Measurements from ENCODE around the gene L2HGDH. TPM values are rescaled to one million over a fixed set of nuclear protein-coding genes. Genes with fewer than 3 reads are reported as not detected.

The L2HGDH gene
- total and polyA plus RNA-seq, 10 of the 15 experiments (the other 5 are each of a cell fraction or from before 2014, with no cell fraction given) = 2.6 to 18.3 (median 13.5) TPM

DNA sequence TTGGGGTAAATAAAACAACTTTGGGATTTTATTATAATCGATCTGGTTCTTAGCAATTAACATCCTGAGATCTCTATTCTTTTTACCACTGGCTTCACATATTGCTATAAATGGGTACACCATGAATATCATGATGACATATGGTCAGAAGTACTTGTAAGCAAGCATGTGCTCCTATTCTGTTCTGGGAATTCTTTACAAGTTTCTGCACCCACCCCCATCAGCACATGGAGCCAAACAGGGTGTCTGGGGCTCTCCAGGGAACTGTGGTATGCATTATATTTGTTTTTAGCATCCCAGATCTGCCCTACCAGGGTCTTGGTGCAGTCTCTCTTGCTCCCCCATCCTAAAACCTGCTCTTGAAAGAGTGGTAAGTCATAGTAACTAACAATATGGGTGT is 31.4 kb upstream of the L2HGDH start:
- POLR2A ChIA-PET = interaction anchor here (1.2 kb wide), 1 partner anchor 21 kb away, joined by 5 read pairs; no protein-coding TSS in a partner anchor
- 29% methylated on average over 1 of the region's 1 CpG for WGBS (ENCODE audit: insufficient coverage, insufficient replicate concordance, low lambda C conversion rate, missing lambda C conversion rate)
- H3K27me3 ChIP-seq (replicated peaks in 1 of 2; ENCODE audit: control insufficient read depth in 2 of 2, insufficient read depth in 2 of 2, low read length in 1 of 2) = no peaks in the 10 kb centered on the region
- peaks cover 9% of the 10 kb centered on the region for H3K4me1 ChIP-seq (ENCODE audit: control insufficient read depth, insufficient read depth, low read length)
- no peaks in the 10 kb centered on the region for H3K79me2 ChIP-seq (ENCODE audit: control insufficient read depth, insufficient read depth, low read length)
- DNase-seq (ENCODE audit: low read depth, low spot score) = no peak
- H3K4me3 ChIP-seq = no peak overlapping the region
- FAIRE-seq = no peak
- SMC1A ChIA-PET (ENCODE audit: uncharacterized antibody, unreplicated experiment) = interaction anchor here (0.7 to 4.0 kb wide), 13 partner anchors 20 to 517 kb away, joined by 3 to 24 read pairs (median 4); partner anchors contain the start of gene CDKL1
- H3K9ac ChIP-seq (ENCODE audit: control insufficient read depth, insufficient read depth, low read length) = no peak overlapping the region
- H3K9me3 ChIP-seq (replicated peaks; ENCODE audit: control insufficient read depth, insufficient read depth, low read length) = no peaks in the 10 kb centered on the region
- BruUV-seq (replicated peaks) = no TSS peak
- in situ Hi-C loops (cut with MboI) (no loop called here), intact Hi-C loops (cut with micrococcal nuclease; ENCODE audit: unreplicated experiment) (loop anchor here (10.0 kb wide), 1 partner anchor 421 kb away; no protein-coding TSS in a partner anchor)
- RAD21 ChIA-PET (ENCODE audit: unreplicated experiment) = interaction anchor here (0.7 to 2.7 kb wide), 14 partner anchors 13 to 517 kb away, joined by 3 to 19 read pairs (median 6); partner anchors contain the start of genes DMAC2L, L2HGDH and MAP4K5
- peak; percentile 10; the same call in 2 of the 3 replicates for ATAC-seq
- no peak overlapping the region for H3K27ac ChIP-seq (ENCODE audit: control insufficient read depth, insufficient read depth)
- no peak overlapping the region for H3K4me2 ChIP-seq (ENCODE audit: control insufficient read depth, insufficient read depth)
- CTCF ChIA-PET = interaction anchor here (1.0 to 3.0 kb wide), 19 partner anchors 10 to 517 kb away, joined by 3 to 22 read pairs (median 5); partner anchors contain the start of gene MAP4K5
- H4K20me1 ChIP-seq (ENCODE audit: control insufficient read depth, insufficient read depth) = no peaks in the 10 kb centered on the region
- peaks cover 0 to 4% of the 10 kb centered on the region in 2 experiments; a peak in 1 of 4 replicates for H3K36me3 ChIP-seq (ENCODE audit: control insufficient read depth in 2 of 2, insufficient read depth in 2 of 2, low read length in 1 of 2)
- no peak overlapping the region for H2AFZ ChIP-seq (ENCODE audit: control insufficient read depth, low read depth, low read length)
- TF ChIP-seq EGR1 (IDR thresholded peaks at IDR 0.05; ENCODE audit: borderline replicate concordance in 1 of 2, low read depth in 2 of 2, low read length in 2 of 2) (no peak), FOXM1 (IDR thresholded peaks at IDR 0.05; ENCODE audit: low read depth, low read length) (no peak), POLR2AphosphoS2 (IDR thresholded peaks at IDR 0.05; ENCODE audit: low read depth, low read length) (no peak), TARDBP (IDR thresholded peaks at IDR 0.05; ENCODE audit: borderline replicate concordance) (no peak), CHD1 (IDR thresholded peaks at IDR 0.05; ENCODE audit: low read depth, low read length) (no peak), RELA (IDR thresholded peaks at IDR 0.05; ENCODE audit: borderline replicate concordance, partially characterized antibody) (no peak), IKZF2 (IDR thresholded peaks at IDR 0.05) (no peak), ZNF384 (IDR thresholded peaks at IDR 0.05; ENCODE audit: borderline replicate concordance, low read depth, low read length) (no peak), ASH2L (IDR thresholded peaks at IDR 0.05; ENCODE audit: borderline replicate concordance, low read depth) (no peak), KLF5 (IDR thresholded peaks at IDR 0.05; ENCODE audit: partially characterized antibody) (no peak)
- TF ChIP-seq, protein P1, sequence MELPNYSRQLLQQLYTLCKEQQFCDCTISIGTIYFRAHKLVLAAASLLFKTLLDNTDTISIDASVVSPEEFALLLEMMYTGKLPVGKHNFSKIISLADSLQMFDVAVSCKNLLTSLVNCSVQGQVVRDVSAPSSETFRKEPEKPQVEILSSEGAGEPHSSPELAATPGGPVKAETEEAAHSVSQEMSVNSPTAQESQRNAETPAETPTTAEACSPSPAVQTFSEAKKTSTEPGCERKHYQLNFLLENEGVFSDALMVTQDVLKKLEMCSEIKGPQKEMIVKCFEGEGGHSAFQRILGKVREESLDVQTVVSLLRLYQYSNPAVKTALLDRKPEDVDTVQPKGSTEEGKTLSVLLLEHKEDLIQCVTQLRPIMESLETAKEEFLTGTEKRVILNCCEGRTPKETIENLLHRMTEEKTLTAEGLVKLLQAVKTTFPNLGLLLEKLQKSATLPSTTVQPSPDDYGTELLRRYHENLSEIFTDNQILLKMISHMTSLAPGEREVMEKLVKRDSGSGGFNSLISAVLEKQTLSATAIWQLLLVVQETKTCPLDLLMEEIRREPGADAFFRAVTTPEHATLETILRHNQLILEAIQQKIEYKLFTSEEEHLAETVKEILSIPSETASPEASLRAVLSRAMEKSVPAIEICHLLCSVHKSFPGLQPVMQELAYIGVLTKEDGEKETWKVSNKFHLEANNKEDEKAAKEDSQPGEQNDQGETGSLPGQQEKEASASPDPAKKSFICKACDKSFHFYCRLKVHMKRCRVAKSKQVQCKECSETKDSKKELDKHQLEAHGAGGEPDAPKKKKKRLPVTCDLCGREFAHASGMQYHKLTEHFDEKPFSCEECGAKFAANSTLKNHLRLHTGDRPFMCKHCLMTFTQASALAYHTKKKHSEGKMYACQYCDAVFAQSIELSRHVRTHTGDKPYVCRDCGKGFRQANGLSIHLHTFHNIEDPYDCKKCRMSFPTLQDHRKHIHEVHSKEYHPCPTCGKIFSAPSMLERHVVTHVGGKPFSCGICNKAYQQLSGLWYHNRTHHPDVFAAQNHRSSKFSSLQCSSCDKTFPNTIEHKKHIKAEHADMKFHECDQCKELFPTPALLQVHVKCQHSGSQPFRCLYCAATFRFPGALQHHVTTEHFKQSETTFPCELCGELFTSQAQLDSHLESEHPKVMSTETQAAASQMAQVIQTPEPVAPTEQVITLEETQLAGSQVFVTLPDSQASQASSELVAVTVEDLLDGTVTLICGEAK (IDR thresholded peaks at IDR 0.05; ENCODE audit: borderline replicate concordance) = no peak
- TF ChIP-seq, protein P2, sequence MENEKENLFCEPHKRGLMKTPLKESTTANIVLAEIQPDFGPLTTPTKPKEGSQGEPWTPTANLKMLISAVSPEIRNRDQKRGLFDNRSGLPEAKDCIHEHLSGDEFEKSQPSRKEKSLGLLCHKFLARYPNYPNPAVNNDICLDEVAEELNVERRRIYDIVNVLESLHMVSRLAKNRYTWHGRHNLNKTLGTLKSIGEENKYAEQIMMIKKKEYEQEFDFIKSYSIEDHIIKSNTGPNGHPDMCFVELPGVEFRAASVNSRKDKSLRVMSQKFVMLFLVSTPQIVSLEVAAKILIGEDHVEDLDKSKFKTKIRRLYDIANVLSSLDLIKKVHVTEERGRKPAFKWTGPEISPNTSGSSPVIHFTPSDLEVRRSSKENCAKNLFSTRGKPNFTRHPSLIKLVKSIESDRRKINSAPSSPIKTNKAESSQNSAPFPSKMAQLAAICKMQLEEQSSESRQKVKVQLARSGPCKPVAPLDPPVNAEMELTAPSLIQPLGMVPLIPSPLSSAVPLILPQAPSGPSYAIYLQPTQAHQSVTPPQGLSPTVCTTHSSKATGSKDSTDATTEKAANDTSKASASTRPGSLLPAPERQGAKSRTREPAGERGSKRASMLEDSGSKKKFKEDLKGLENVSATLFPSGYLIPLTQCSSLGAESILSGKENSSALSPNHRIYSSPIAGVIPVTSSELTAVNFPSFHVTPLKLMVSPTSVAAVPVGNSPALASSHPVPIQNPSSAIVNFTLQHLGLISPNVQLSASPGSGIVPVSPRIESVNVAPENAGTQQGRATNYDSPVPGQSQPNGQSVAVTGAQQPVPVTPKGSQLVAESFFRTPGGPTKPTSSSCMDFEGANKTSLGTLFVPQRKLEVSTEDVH (IDR thresholded peaks at IDR 0.05; ENCODE audit: low read depth, partially characterized antibody) = no peak
- TF ChIP-seq, protein P3, sequence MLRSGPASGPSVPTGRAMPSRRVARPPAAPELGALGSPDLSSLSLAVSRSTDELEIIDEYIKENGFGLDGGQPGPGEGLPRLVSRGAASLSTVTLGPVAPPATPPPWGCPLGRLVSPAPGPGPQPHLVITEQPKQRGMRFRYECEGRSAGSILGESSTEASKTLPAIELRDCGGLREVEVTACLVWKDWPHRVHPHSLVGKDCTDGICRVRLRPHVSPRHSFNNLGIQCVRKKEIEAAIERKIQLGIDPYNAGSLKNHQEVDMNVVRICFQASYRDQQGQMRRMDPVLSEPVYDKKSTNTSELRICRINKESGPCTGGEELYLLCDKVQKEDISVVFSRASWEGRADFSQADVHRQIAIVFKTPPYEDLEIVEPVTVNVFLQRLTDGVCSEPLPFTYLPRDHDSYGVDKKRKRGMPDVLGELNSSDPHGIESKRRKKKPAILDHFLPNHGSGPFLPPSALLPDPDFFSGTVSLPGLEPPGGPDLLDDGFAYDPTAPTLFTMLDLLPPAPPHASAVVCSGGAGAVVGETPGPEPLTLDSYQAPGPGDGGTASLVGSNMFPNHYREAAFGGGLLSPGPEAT (IDR thresholded peaks at IDR 0.05; ENCODE audit: low read depth) = no peak
- TF ChIP-seq, protein P4, sequence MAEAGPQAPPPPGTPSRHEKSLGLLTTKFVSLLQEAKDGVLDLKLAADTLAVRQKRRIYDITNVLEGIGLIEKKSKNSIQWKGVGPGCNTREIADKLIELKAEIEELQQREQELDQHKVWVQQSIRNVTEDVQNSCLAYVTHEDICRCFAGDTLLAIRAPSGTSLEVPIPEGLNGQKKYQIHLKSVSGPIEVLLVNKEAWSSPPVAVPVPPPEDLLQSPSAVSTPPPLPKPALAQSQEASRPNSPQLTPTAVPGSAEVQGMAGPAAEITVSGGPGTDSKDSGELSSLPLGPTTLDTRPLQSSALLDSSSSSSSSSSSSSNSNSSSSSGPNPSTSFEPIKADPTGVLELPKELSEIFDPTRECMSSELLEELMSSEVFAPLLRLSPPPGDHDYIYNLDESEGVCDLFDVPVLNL (IDR thresholded peaks at IDR 0.05; ENCODE audit: low read depth, low read length) = no peak
